HepG2 (cell line): ENCODE measurements around the gene AHCYL2. TPM values are rescaled to one million over a fixed set of nuclear protein-coding genes. Genes with fewer than 3 reads are reported as not detected.
A peak's percentile ranks its signal among the peaks of the same experiment; 100 is the strongest.

Source experiments
- ATF5 ChIP-seq: sonication (generic); formaldehyde crosslinking; IDR thresholded peaks from 2 replicates; pipeline ENCODE4 v1.4.0; 2020; ENCODE audit warnings: mild to moderate bottlenecking, low read depth, missing genetic modification reagents
- CREM ChIP-seq, 2 experiments: sonication (generic) in 1 of 2; formaldehyde crosslinking in 1 of 2; IDR thresholded peaks; 2 replicates each; pipeline versions ENCODE4 v1.4.0 to v1.6.1; 2016 to 2020; ENCODE audit warnings: antibody characterized with exemption in 1 of 2, mild to moderate bottlenecking in 1 of 2, missing genetic modification reagents in 1 of 2
- GATAD1 ChIP-seq: IDR thresholded peaks from 2 replicates; pipeline ENCODE4 v1.6.1; 2016; ENCODE audit warnings: missing genetic modification reagents, missing compliant biosample characterization
- HOXA7 ChIP-seq: sonication (generic); formaldehyde crosslinking; IDR thresholded peaks from 2 replicates; pipeline ENCODE4 v1.8.1; 2022; ENCODE audit warnings: mild to moderate bottlenecking, missing genetic modification reagents, moderate library complexity
- PHF21A ChIP-seq: sonication (generic); formaldehyde crosslinking; IDR thresholded peaks from 2 replicates; pipeline ENCODE4 v1.5.0; 2020; ENCODE audit warnings: mild to moderate bottlenecking, missing genetic modification reagents
- PRDM10 ChIP-seq: sonication (generic); formaldehyde crosslinking; IDR thresholded peaks from 2 replicates; pipeline ENCODE4 v1.4.0; 2020; ENCODE audit warnings: low read depth, missing genetic modification reagents
- RBFOX2 ChIP-seq: fragments of 200-400 bp; formaldehyde crosslinking; IDR thresholded peaks from 2 replicates; pipeline ENCODE4 v1.6.1; 2017; ENCODE audit warnings: low read depth, mild to moderate bottlenecking, low read length
- RCOR2 ChIP-seq: IDR thresholded peaks from 2 replicates; pipeline ENCODE4 v1.6.1; 2016; ENCODE audit warnings: missing biosample characterization, missing genetic modification reagents
- RORA ChIP-seq: sonication (generic); formaldehyde crosslinking; IDR thresholded peaks from 2 replicates; pipeline ENCODE4 v1.5.0; 2020; ENCODE audit warnings: mild to moderate bottlenecking, missing genetic modification reagents, moderate library complexity
- TBX2 ChIP-seq: sonication (generic); formaldehyde crosslinking; IDR thresholded peaks from 2 replicates; pipeline ENCODE4 v1.5.0; 2020; ENCODE audit warnings: missing genetic modification reagents, mild to moderate bottlenecking, borderline replicate concordance
- UBTF ChIP-seq: sonication (generic); formaldehyde crosslinking; IDR thresholded peaks from 2 replicates; pipeline ENCODE4 v1.4.0; 2020; ENCODE audit warnings: mild to moderate bottlenecking, missing genetic modification reagents
- ZBTB44 ChIP-seq: sonication (generic); formaldehyde crosslinking; IDR thresholded peaks from 2 replicates; pipeline ENCODE4 v1.4.0; 2020; ENCODE audit warnings: missing genetic modification reagents
- ZNF383 ChIP-seq: sonication (generic); formaldehyde crosslinking; IDR thresholded peaks from 2 replicates; pipeline ENCODE4 v1.4.0; 2020; ENCODE audit warnings: missing genetic modification reagents, mild to moderate bottlenecking, borderline replicate concordance
- ZNF597 ChIP-seq: sonication (generic); formaldehyde crosslinking; IDR thresholded peaks from 2 replicates; pipeline ENCODE4 v1.5.0; 2020; ENCODE audit warnings: missing genetic modification reagents
- ZNF709 ChIP-seq: sonication (generic); formaldehyde crosslinking; IDR thresholded peaks from 2 replicates; pipeline ENCODE4 v1.5.0; 2020; ENCODE audit warnings: mild to moderate bottlenecking, missing genetic modification reagents
- ZNF772 ChIP-seq: sonication (generic); formaldehyde crosslinking; IDR thresholded peaks from 2 replicates; pipeline ENCODE4 v1.5.0; 2020; ENCODE audit warnings: mild to moderate bottlenecking, missing genetic modification reagents
- ZNF780A ChIP-seq: sonication (generic); formaldehyde crosslinking; IDR thresholded peaks from 2 replicates; pipeline ENCODE4 v1.8.0; 2022; ENCODE audit warnings: mild to moderate bottlenecking, missing genetic modification reagents, moderate library complexity
- ZNF878 ChIP-seq: sonication (generic); formaldehyde crosslinking; IDR thresholded peaks from 2 replicates; pipeline ENCODE4 v1.8.1; 2023; ENCODE audit warnings: mild to moderate bottlenecking, missing genetic modification reagents, moderate library complexity
- ZSCAN12 ChIP-seq: sonication (generic); formaldehyde crosslinking; IDR thresholded peaks from 2 replicates; pipeline ENCODE4 v1.9.0; 2021; ENCODE audit warnings: mild to moderate bottlenecking, missing genetic modification reagents
- ZZZ3 ChIP-seq: sonication (generic); formaldehyde crosslinking; IDR thresholded peaks from 2 replicates; pipeline ENCODE4 v1.4.0; 2020; ENCODE audit warnings: missing genetic modification reagents, mild to moderate bottlenecking, borderline replicate concordance
- polyA plus RNA-seq, 8 experiments: library from polyadenylated mRNA; depleted of rRNA in 3 of 8; stranded (reverse) in 7 of 8; unstranded in 1 of 8; fragments of >200 nt; fragmentation: Illumina TruSeq in 4 of 8; extraction: Trizol in 4 of 8; gene quantifications; 2 replicates each; pipeline versions ENCODE4 v1.2.1 to v1.2.3, GENCODE V29; 2011 to 2016; ENCODE audit warnings: low read depth in 4 of 8, missing spikeins in 1 of 8, mixed read lengths in 1 of 8; ENCODE audit not compliant: insufficient read depth in 1 of 8
- total RNA-seq, 5 experiments: library from RNA; depleted of rRNA; stranded (reverse); fragments of >200 nt; fragmentation: Illumina TruSeq; extraction: Trizol; gene quantifications; 2 replicates each; pipeline ENCODE4 v1.2.3, GENCODE V29; 2016; ENCODE audit warnings: low read depth in 1 of 5

AHCYL2 gene
- total and polyA plus RNA-seq, 2 of the 13 experiments (the other 11 are each of a cell fraction or from before 2014, with no cell fraction given), result 9.5 to 14.7 TPM

GRCh38 chr7:129225206-129225930 is 538 bp downstream of the AHCYL2 start (continued):
- no peak for TF ChIP-seq RORA (CRISPR knock-in tag)
- TF ChIP-seq ZSCAN12 (CRISPR knock-in tag), result no peak
- TF ChIP-seq ATF5 (CRISPR knock-in tag), result no peak
- peak; percentile 38; the same call in 1 of the 2 replicates for TF ChIP-seq ZNF772 (CRISPR knock-in tag)
- no peak for TF ChIP-seq RCOR2 (CRISPR knock-in tag)
- TF ChIP-seq RBFOX2, result peak; percentile 45; the same call in 1 of the 2 replicates
- TF ChIP-seq ZNF780A (CRISPR knock-in tag), result no peak
- TF ChIP-seq UBTF (CRISPR knock-in tag), result peak; percentile 76
- no peak for TF ChIP-seq GATAD1 (CRISPR knock-in tag)
- TF ChIP-seq ZNF878 (CRISPR knock-in tag), result no peak
- TF ChIP-seq PRDM10, result no peak
- TF ChIP-seq TBX2 (CRISPR knock-in tag), result no peak
- TF ChIP-seq ZZZ3, result no peak
- TF ChIP-seq ZNF597 (CRISPR knock-in tag), result no peak
- TF ChIP-seq ZBTB44 (CRISPR knock-in tag), result no peak
- TF ChIP-seq HOXA7 (CRISPR knock-in tag), result no peak
- 0 out of 2 replicates have a peak, but pooled peaks have one; percentile 59 for TF ChIP-seq ZNF383
- TF ChIP-seq PHF21A (CRISPR knock-in tag), result peak; percentile 34; the same call in 1 of the 2 replicates
- TF ChIP-seq CREM (IDR thresholded peaks at IDR 0.05), result no peak
- no peak for TF ChIP-seq CREM (CRISPR knock-in tag; IDR thresholded peaks at IDR 0.05)
- no peak; the same call in 1 of the 2 replicates for TF ChIP-seq ZNF709
